ENCODE data around the gene COL13A1. TPM values are rescaled to one million over a fixed set of nuclear protein-coding genes. Genes with fewer than 3 reads are reported as not detected.
A peak's percentile ranks its signal among the peaks of the same experiment; 100 is the strongest.

Gene COL13A1
- total RNA-seq, 6 experiments from 2014 or later, result 0.18 to 0.44 (median 0.30) TPM; not detected in 2

DNA sequence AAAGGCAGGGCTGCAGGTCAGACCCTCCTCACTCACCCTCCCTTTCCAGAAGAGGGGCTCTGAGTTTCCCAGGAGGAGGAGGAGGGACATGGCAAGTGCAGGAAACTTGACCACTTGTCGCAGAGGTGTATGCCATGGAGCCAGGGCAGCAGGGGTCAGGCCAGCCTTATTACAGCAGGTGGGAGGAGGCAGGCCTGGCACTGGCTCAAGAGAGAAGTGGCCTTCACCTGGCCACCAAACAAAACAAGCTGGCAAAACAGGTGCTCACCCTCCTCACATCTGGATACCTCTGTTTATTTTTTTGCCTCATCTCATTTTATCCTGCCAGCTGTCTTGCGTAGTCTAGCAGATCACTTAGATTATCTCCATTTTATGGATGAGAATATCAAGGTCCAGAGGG lies 12.5 kb downstream of the COL13A1 start:
- H3K27me3 ChIP-seq, result no peaks in the 10 kb centered on the region
- H3K27ac ChIP-seq, result no peak overlapping the region
- intact Hi-C loops (cut with DNase I), result no loop called here
- no peaks in the 10 kb centered on the region for H3K9me3 ChIP-seq
- no peaks in the 10 kb centered on the region for H3K4me1 ChIP-seq
- no peak for ATAC-seq
- H3K4me3 ChIP-seq, result no peak overlapping the region
- no peaks in the 10 kb centered on the region for H3K36me3 ChIP-seq
- no peak for DNase-seq
- TF ChIP-seq, protein P1, sequence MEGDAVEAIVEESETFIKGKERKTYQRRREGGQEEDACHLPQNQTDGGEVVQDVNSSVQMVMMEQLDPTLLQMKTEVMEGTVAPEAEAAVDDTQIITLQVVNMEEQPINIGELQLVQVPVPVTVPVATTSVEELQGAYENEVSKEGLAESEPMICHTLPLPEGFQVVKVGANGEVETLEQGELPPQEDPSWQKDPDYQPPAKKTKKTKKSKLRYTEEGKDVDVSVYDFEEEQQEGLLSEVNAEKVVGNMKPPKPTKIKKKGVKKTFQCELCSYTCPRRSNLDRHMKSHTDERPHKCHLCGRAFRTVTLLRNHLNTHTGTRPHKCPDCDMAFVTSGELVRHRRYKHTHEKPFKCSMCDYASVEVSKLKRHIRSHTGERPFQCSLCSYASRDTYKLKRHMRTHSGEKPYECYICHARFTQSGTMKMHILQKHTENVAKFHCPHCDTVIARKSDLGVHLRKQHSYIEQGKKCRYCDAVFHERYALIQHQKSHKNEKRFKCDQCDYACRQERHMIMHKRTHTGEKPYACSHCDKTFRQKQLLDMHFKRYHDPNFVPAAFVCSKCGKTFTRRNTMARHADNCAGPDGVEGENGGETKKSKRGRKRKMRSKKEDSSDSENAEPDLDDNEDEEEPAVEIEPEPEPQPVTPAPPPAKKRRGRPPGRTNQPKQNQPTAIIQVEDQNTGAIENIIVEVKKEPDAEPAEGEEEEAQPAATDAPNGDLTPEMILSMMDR (IDR thresholded peaks at IDR 0.05), result no peak
- TF ChIP-seq POLR2A (IDR thresholded peaks at IDR 0.05), result no peak
- 100% methylated on average over 1 of the region's 2 CpGs for WGBS (ENCODE audit: insufficient coverage, low coverage, low lambda C conversion rate, missing lambda C conversion rate)

DNA sequence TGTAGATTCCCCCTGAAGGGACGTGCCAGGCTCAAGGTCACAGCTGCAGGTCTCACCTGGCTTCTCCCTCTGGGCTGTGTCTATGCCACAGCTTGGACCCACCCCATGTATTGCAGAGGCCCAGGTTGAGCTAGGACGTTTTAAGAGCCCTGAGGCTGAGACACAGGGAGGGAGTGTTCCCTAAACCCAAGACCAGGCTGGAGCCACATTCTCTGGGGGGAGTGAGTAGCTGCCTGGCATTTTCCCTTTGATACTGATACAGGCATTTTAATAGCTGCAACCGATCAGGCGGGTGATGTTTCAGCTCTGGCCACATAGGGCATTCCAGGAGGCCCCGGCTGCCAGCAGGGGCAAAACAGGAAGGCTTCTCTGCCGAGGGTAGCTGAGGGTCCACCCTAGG lies 13.4 kb downstream of the COL13A1 start:
- 60% methylated on average over 2 of the region's 6 CpGs for WGBS (ENCODE audit: insufficient coverage, low coverage, low lambda C conversion rate, missing lambda C conversion rate)
- intact Hi-C loops (cut with DNase I), result no loop called here
- H3K4me3 ChIP-seq, result no peak overlapping the region
- no peaks in the 10 kb centered on the region for H3K27me3 ChIP-seq
- no peak for TF ChIP-seq POLR2A (IDR thresholded peaks at IDR 0.05)
- TF ChIP-seq, protein P1 (IDR thresholded peaks at IDR 0.05), result no peak
- H3K9me3 ChIP-seq, result no peaks in the 10 kb centered on the region
- no peak overlapping the region for H3K27ac ChIP-seq
- no peak for ATAC-seq
- H3K4me1 ChIP-seq, result no peaks in the 10 kb centered on the region
- H3K36me3 ChIP-seq, result no peaks in the 10 kb centered on the region
- no peak for DNase-seq

DNA sequence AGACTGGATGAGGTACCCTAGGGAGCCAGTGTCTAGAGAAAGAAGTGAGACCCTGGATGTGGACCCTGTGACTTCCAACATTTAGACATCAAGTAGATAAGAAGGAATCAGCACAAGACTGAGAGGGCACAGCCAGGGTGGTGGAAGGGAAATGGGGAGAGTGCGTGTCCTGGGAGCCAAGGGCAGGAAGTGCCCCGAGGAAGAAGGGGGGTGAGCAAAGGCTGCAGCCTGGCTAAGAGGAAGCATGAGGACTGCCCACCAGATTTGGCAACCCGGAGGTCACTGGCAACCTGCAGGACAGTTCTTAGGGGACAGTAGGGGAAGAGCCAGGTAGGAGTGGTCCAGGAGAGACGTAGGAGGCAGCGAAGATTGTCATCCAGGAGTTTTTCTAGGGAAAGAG lies 14.8 kb downstream of the COL13A1 start:
- TF ChIP-seq, protein P1 (IDR thresholded peaks at IDR 0.05), result no peak
- TF ChIP-seq POLR2A (IDR thresholded peaks at IDR 0.05), result no peak
- H3K4me1 ChIP-seq, result no peaks in the 10 kb centered on the region
- no peak overlapping the region for H3K27ac ChIP-seq
- intact Hi-C loops (cut with DNase I), result no loop called here
- H3K4me3 ChIP-seq, result no peak overlapping the region
- no peaks in the 10 kb centered on the region for H3K27me3 ChIP-seq
- no peak for DNase-seq
- WGBS (ENCODE audit: insufficient coverage, low coverage, low lambda C conversion rate, missing lambda C conversion rate), result 42% methylated on average over 4 of the region's 5 CpGs
- no peaks in the 10 kb centered on the region for H3K36me3 ChIP-seq
- no peaks in the 10 kb centered on the region for H3K9me3 ChIP-seq
- ATAC-seq, result peak in 1 of 4 donors; percentile 28

DNA sequence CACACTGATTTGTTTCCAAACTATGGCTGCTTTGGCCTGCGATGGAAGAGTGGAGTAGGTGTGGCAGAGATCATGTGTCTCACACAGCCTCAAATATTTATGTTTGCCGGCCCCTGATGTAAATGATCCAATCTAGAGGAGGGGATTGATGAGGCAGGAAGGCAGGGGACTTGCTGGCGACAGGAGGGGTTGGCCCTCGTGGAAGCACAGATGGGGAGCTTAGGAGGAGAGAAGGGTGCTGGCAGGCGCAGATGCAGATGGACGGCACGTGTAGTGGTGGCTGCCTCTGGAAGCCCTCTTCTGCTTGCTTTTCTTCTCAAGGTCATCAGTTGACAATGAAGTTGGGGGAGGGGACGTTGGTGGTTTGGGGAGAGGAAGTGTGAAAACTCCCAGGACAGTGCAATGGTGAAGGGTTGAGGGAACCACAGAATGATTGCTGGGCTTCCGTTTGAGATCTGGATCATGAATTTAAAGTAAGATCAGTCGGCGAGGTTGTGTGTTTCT lies 15.4 kb downstream of the COL13A1 start:
- no peaks in the 10 kb centered on the region for H3K4me1 ChIP-seq
- 37% methylated on average over 9 of the region's 11 CpGs for WGBS (ENCODE audit: insufficient coverage, low coverage, low lambda C conversion rate, missing lambda C conversion rate)
- no peak for DNase-seq

More for the DNA sequence above, 15.4 kb downstream of the COL13A1 start:
- no peaks in the 10 kb centered on the region for H3K9me3 ChIP-seq
- TF ChIP-seq, protein P1 (IDR thresholded peaks at IDR 0.05), result no peak
- no peak for TF ChIP-seq POLR2A (IDR thresholded peaks at IDR 0.05)
- H3K27ac ChIP-seq, result no peak overlapping the region
- H3K4me3 ChIP-seq, result no peak overlapping the region
- intact Hi-C loops (cut with DNase I), result no loop called here
- H3K27me3 ChIP-seq, result no peaks in the 10 kb centered on the region
- no peak for ATAC-seq
- H3K36me3 ChIP-seq, result no peaks in the 10 kb centered on the region
